Smooth muscle cell (in vitro differentiated cells): ENCODE data around the gene EPB41L2. TPM values are rescaled to one million over a fixed set of nuclear protein-coding genes. Genes with fewer than 3 reads are reported as not detected.

ENCODE experiments used
- DNase-seq: peaks from one replicate; lab custom pipeline; 2025; ENCODE audit not compliant: unreplicated experiment; lab: John Stamatoyannopoulos, UW
- H2AFZ ChIP-seq: fragments of 200-600 bp; sonication (generic); 2 replicates; pipeline ENCODE4 v1.6.0; 2016; ENCODE audit warnings: antibody characterized with exemption, low read depth, mild to moderate bottlenecking
- H3F3A ChIP-seq: fragments of 200-600 bp; sonication (generic); 2 replicates; pipeline ENCODE4 v1.6.0; 2017; ENCODE audit warnings: antibody characterized with exemption, low read depth
- H3K27ac ChIP-seq: fragments of 200-600 bp; sonication (generic); 2 replicates; pipeline ENCODE4 v1.5.1; 2016; ENCODE audit warnings: low read depth, mild to moderate bottlenecking
- H3K27me3 ChIP-seq: fragments of 200-600 bp; sonication (generic); 2 replicates; pipeline ENCODE4 v1.6.1; 2016; ENCODE audit warnings: low read depth, mild to moderate bottlenecking
- H3K36me3 ChIP-seq: fragments of 200-600 bp; sonication (generic); 2 replicates; pipeline ENCODE4 v1.5.1; 2016; ENCODE audit warnings: low read depth
- H3K4me1 ChIP-seq: fragments of 200-600 bp; sonication (generic); 2 replicates; pipeline ENCODE4 v1.5.1; 2016; ENCODE audit warnings: low read depth
- H3K4me2 ChIP-seq: fragments of 200-600 bp; sonication (generic); 2 replicates; pipeline ENCODE4 v1.6.0; 2016; ENCODE audit warnings: mild to moderate bottlenecking
- H3K4me3 ChIP-seq: fragments of 200-600 bp; sonication (generic); 2 replicates; pipeline ENCODE4 v1.5.1; 2016; ENCODE audit warnings: mild to moderate bottlenecking
- H3K79me2 ChIP-seq: fragments of 200-600 bp; sonication (generic); 2 replicates; pipeline ENCODE4 v1.6.0; 2016; ENCODE audit warnings: low read depth, mild to moderate bottlenecking
- H3K9ac ChIP-seq: fragments of 200-600 bp; sonication (generic); 2 replicates; pipeline ENCODE4 v1.6.0; 2016; ENCODE audit warnings: low read depth
- H3K9me3 ChIP-seq: fragments of 200-600 bp; sonication (generic); replicated peaks from 2 replicates; pipeline ENCODE4 v1.5.1; 2016; ENCODE audit warnings: low read depth
- H4K20me1 ChIP-seq: fragments of 200-600 bp; sonication (generic); 2 replicates; pipeline ENCODE4 v1.6.0; 2016; ENCODE audit warnings: low read depth
- WGBS: methylation state at CpG from one replicate; pipeline ENCODE4 v1.1.7; 2016; ENCODE audit warnings: low lambda C conversion rate; 5-methylcytosine and 5-hydroxymethylcytosine counted together
- polyA plus RNA-seq: library from polyadenylated mRNA; unstranded; fragments of >200 nt; fragmentation: Nextera tagmentation; extraction: Ambion mirVana; gene quantifications from 2 replicates; pipeline ENCODE4 v1.2.1, GENCODE V29; 2016
- total RNA-seq: library from RNA; depleted of rRNA; stranded (reverse); fragments of >200 nt; gene quantifications from 2 replicates; pipeline ENCODE4 v1.2.3, GENCODE V29; 2014
- TF ChIP-seq, protein P1 (sequence below): fragments of 200-600 bp; sonication (generic); IDR thresholded peaks from 2 replicates; pipeline ENCODE4 v1.5.1; 2017; ENCODE audit warnings: borderline replicate concordance, mild to moderate bottlenecking, antibody characterized with exemption; ENCODE audit not compliant: insufficient read depth, poor library complexity, severe bottlenecking

The EPB41L2 gene
- total and polyA plus RNA-seq, 2 experiments from 2014 or later, result 40.2 to 44.6 TPM

DNA sequence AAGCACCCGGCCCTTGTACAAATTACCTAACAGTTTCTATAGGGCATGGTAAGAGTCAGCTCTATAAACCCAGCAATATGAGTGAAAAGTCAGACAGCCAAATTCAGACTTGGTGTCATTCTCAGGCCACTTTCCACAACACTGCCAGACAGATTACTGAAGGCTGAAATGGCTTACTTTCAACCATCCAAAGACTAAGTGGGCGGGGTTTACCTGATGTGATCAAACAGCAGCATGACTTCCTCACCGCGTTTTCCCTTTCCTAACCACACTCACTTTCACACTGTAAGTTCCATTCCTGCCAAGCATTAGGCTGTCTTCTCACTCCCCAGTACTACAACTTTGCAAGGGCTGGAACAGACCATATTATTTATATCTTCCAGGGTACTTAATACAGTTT lies 149.9 kb downstream of the EPB41L2 start:
- Histone ChIP-seq H3K4me1 (no peaks in the 10 kb centered on the region), H3K27ac (no peak overlapping the region), H4K20me1 (no peaks in the 10 kb centered on the region), H3K9ac (no peak overlapping the region), H3K4me3 (no peak overlapping the region), H3F3A (no peaks in the 10 kb centered on the region), H2AFZ (no peak overlapping the region), H3K9me3 (no peaks in the 10 kb centered on the region), H3K79me2 (no peaks in the 10 kb centered on the region), H3K27me3 (no peaks in the 10 kb centered on the region), H3K36me3 (no peaks in the 10 kb centered on the region), H3K4me2 (no peak overlapping the region)
- DNase-seq, result no peak
- TF ChIP-seq, protein P1, sequence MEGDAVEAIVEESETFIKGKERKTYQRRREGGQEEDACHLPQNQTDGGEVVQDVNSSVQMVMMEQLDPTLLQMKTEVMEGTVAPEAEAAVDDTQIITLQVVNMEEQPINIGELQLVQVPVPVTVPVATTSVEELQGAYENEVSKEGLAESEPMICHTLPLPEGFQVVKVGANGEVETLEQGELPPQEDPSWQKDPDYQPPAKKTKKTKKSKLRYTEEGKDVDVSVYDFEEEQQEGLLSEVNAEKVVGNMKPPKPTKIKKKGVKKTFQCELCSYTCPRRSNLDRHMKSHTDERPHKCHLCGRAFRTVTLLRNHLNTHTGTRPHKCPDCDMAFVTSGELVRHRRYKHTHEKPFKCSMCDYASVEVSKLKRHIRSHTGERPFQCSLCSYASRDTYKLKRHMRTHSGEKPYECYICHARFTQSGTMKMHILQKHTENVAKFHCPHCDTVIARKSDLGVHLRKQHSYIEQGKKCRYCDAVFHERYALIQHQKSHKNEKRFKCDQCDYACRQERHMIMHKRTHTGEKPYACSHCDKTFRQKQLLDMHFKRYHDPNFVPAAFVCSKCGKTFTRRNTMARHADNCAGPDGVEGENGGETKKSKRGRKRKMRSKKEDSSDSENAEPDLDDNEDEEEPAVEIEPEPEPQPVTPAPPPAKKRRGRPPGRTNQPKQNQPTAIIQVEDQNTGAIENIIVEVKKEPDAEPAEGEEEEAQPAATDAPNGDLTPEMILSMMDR, result no peak
- 62% methylated on average over 4 of the region's 4 CpGs for WGBS

GRCh38 chr6:130912434-130912833 lies 150.6 kb downstream of the EPB41L2 start:
- H3K79me2 ChIP-seq, result no peaks in the 10 kb centered on the region
- no peak overlapping the region for H3K27ac ChIP-seq
- WGBS, result 95% methylated on average over 4 of the region's 4 CpGs
- TF ChIP-seq, protein P1, result no peak
- H4K20me1 ChIP-seq, result no peaks in the 10 kb centered on the region
- no peak overlapping the region for H3K4me3 ChIP-seq
- H2AFZ ChIP-seq, result no peak overlapping the region
- H3F3A ChIP-seq, result no peaks in the 10 kb centered on the region
- no peak for DNase-seq
- H3K4me1 ChIP-seq, result no peaks in the 10 kb centered on the region
- H3K36me3 ChIP-seq, result no peaks in the 10 kb centered on the region
- no peaks in the 10 kb centered on the region for H3K9me3 ChIP-seq
- H3K9ac ChIP-seq, result no peak overlapping the region
- H3K4me2 ChIP-seq, result no peak overlapping the region
- H3K27me3 ChIP-seq, result no peaks in the 10 kb centered on the region

GRCh38 chr6:130908958-130909357 lies 154.1 kb downstream of the EPB41L2 start:
- H3K36me3 ChIP-seq, result no peaks in the 10 kb centered on the region
- H3K27ac ChIP-seq, result no peak overlapping the region
- no peaks in the 10 kb centered on the region for H4K20me1 ChIP-seq
- TF ChIP-seq, protein P1, result no peak
- DNase-seq, result no peak
- no peak overlapping the region for H3K4me3 ChIP-seq
- H3K9me3 ChIP-seq, result no peaks in the 10 kb centered on the region
- H3K79me2 ChIP-seq, result no peaks in the 10 kb centered on the region
- no peak overlapping the region for H3K4me2 ChIP-seq
- H3K9ac ChIP-seq, result no peak overlapping the region
- WGBS, result 94% methylated on average over 2 of the region's 2 CpGs
- H2AFZ ChIP-seq, result no peak overlapping the region
- no peaks in the 10 kb centered on the region for H3K27me3 ChIP-seq
- H3F3A ChIP-seq, result no peaks in the 10 kb centered on the region
- H3K4me1 ChIP-seq, result no peaks in the 10 kb centered on the region

- H3K9me3 ChIP-seq, result no peaks in the 10 kb centered on the region
- no peaks in the 10 kb centered on the region for H3K4me1 ChIP-seq
- no peak overlapping the region for H3K4me2 ChIP-seq
- H3K27me3 ChIP-seq, result no peaks in the 10 kb centered on the region
- H3K4me3 ChIP-seq, result no peak overlapping the region
- no peak overlapping the region for H3K27ac ChIP-seq
- no peak overlapping the region for H2AFZ ChIP-seq
- no peaks in the 10 kb centered on the region for H3K79me2 ChIP-seq
- TF ChIP-seq, protein P1, result no peak
- no peak overlapping the region for H3K9ac ChIP-seq
- no peak for DNase-seq
- H4K20me1 ChIP-seq, result no peaks in the 10 kb centered on the region
- no peaks in the 10 kb centered on the region for H3F3A ChIP-seq
- no peaks in the 10 kb centered on the region for H3K36me3 ChIP-seq
Measured at GRCh38 chr6:130908188-130908587, 154.9 kb downstream of the EPB41L2 start.
